Fibroblast of the conjunctiva (primary cell): ENCODE results near the gene INHBC.

Source experiments
- DNase-seq: peaks from one replicate; pipeline ENCODE4 v3.0.0-alpha.2; 2010; ENCODE audit warnings: low read depth

Gene INHBC

GRCh38 chr12:57469296-57470164 is 34.9 kb downstream of the INHBC start:
- no peak for DNase-seq

- no peak for DNase-seq
Measured at GRCh38 chr12:57470286-57470969, 35.8 kb downstream of the INHBC start.

- DNase-seq: no peak
Measured at GRCh38 chr12:57470970-57471656, 36.5 kb downstream of the INHBC start.

GRCh38 chr12:57471661-57472060 is 37.1 kb downstream of the INHBC start:
- no peak for DNase-seq

GRCh38 chr12:57472391-57472790 is 37.8 kb downstream of the INHBC start:
- DNase-seq: no peak

DNA sequence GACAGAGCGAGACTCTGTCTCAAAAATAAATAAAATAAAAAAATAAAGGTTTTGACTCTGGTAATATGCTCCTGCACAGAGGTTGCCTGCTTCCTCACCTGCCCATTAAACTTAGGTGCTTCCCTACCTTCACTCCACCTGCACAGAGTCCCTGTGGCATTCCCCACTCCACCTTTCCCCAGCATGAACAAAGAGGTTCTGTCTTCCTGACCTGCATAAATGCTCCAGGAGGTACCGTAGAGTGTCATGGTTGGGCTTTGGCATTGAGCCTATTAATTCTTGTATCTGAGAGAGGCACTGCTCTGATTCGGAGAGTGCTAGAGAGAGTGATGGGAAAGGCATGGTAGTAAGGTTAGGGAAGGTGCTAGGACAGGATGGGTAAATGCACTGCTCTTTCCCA is 38.8 kb downstream of the INHBC start:
- DNase-seq: no peak

GRCh38 chr12:57473886-57474285 is 39.3 kb downstream of the INHBC start:
- no peak for DNase-seq

DNA sequence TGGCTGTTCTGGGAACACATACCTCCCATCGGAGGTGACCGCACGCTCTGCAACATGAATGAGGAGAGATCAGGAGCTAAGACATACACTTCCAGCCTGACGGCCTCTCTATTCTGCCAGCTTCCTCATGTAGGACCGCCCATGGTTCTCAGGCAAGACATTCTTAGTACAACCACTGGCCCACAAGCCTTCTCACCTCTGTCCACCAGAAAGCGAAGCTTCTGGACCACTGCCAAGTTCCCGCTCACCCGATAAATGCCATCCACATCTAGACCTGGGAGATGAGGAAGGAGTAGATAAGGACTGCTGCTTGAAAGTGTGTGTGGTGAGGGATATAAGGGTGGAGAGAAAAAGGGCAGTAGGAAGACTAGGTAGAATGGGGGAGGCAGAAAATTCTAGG is 39.8 kb downstream of the INHBC start:
- no peak for DNase-seq

- no peak for DNase-seq
Measured at GRCh38 chr12:57474862-57475261, 40.3 kb downstream of the INHBC start.

GRCh38 chr12:57475271-57476161 is 40.9 kb downstream of the INHBC start:
- no peak for DNase-seq

DNA sequence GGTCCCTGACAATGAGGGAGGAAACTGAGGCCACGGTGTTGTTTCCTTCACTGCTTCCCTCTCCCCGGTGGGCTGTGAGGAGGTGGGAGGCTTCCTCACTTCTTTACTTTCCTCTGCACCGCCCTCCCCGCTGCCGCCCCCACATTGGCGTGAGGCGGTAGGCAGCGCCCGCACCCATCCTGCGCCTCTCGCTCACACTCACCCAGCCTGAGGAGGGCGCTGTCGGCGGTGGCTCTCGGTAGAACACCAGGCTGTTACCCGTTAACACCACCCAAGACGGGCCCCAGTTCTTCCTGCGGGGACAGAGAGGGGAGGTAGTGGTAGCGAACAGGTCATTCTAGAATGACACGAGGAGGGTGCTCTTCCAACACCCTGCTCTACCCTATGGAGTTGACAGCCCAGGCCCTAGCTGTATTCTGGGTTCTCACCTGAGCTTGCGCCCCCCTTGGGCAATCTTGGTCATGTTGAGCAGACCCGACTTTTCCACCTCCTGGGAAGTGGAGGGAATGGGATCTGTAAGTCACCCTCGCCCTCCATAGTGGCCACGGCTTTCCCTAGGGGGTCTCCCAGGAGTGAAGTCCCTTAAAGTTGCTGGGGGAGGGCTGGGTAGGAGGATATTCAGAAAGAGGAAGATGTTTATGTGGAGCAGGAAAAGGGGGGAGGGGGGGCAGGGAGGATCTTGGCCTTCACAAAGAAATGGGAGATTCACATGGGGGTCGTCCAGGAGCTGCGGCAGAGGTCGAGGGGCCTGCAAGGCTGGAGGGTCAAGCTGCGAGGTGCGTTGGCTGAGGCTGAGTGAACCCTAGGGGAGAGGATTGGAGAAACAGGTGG is 41.8 kb downstream of the INHBC start:
- no peak for DNase-seq

DNA sequence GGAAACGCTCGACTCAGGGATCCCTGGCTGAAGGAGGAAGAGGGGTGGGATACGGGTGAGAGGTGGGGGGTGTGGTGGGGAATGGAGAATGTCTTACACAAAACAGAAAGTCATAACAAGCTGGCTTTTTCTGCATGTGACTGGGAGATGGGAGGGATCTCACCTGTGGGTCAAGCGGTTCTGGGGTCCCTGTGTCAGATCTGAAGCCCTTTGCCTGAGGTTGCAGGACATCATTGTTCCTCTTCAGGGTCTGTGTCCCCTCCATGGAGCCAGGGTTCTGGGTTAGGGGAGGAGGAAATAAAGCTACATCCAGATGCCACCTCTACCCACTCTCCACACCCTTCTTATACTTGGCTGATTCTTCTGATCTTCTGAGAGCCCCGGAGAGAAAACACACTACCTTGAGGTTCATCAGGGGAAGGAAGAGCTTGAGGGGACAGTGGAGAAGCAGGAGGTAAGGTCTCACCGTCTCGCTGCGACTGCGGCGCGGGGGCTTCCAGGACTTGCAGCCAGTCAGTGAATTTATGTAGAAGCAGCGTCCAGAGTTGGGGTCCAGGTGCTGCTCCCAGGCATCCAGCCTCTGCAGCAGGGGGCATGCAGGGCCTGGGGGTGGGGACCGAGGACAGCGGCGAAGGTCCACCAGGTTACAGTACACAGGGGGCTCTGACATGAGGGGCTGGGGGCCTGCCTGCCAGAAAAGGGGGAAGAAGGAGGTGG is 42.6 kb downstream of the INHBC start:
- DNase-seq: no peak

DNA sequence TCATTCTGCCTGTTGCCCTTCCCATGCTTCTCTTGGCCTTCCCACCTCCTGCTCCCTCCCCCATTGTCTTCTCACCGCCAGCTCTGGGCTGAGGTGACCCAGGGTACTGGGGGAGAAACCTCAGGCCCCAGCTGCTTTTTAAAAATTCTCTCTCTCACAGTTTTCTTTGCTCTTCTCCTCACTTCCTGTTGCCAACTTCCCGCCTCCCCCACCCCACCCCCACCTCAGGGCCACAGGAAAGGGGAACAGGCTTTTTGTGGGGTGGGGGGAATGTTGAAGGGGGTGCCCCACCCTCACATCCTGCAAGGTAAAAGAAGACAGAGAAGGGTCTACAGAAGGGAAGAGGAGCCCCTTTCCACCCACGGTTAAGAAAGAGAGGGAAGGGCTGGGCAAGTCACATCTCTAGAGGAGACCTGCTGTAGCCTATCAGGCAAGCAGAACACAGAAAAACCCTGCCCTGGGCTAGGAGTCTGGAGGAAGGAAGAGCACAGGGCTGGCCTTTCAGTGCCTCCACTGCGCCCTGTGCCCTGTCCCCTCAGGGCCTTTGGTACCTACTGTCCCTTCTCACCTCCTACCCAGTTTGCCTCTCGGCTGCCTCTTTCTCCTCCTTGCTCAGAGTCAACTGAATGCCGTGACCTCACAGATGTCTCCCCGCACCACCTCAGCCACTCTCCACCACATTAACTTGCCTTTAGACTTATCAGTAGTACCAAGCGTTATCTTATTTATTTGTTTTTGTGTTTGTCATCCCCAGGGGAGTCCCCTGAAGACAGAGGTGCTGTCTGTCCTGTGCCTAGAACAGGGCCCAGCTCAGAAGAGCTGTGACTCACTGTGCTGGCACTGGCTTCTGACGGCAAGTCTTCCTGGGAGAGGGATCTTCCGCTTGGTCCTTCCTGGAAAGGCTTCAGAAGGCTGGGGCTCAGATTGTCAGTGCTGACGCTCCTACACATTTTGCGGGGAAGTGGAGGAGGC is 43.4 kb downstream of the INHBC start:
- no peak for DNase-seq

GRCh38 chr12:57479043-57479375 is 44.4 kb downstream of the INHBC start:
- no peak for DNase-seq

DNA sequence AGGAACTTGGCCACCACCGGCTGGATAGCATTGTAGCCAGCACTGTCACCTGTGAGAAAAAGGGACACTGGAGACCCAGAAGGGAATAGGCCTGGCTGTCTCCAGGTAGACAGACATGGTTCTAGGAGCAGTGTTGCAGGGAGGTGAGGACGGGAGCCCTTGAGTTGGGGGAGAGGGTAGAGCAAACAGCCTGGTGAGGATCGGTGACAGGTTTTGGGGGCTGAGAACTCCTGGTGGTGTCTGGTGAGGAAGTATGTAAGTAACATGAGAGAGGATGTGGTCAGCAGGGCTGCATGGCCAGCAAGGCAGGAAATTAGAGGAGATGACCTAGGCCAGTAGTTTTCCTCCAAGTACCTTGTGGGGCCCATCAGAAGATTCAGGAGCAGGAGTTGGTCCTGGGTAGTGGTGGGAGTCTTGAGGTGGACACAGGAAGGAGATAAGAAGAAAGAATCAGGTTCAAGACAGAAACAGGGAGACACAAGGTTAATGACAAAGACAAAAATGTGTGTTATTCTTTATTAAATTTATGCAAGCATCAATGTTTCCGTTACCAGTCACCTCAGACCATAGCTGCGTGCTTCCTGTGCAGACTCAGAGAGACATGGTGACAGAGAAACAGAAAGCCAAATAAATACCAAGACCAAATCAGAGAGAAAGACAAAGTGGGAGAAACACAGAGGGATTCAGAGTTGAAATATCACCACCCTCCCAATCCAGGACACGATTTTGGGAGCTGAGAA is 45.0 kb downstream of the INHBC start, which contains the start of gene ARHGAP9:
TSS of gene ARHGAP9 (minus strand) at position 491 of the 740 bp plus-strand sequence. CDS start at position 31, 460 bp downstream.
- no peak for DNase-seq

- no peak for DNase-seq
Measured at GRCh38 chr12:57481671-57482070, 47.1 kb downstream of the INHBC start.

DNA sequence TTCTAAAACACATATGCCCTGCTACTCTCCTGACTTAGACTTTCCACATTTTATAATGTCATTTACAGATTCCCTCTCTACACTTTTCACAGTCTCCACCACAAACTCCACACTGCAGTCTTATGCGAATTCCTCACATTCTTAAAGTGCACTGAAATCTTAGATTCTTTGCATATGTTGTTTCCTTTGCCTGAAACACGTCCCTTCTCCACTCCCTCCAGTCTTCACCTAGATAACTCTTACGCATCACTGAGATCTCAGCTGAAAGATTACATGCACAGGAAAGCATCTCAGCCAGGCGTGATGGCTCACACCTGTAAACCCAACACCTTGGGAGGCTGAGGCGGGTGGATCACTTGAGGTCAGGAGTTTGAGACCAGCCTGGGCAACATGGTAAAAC is 48.9 kb downstream of the INHBC start:
- DNase-seq: no peak

DNA sequence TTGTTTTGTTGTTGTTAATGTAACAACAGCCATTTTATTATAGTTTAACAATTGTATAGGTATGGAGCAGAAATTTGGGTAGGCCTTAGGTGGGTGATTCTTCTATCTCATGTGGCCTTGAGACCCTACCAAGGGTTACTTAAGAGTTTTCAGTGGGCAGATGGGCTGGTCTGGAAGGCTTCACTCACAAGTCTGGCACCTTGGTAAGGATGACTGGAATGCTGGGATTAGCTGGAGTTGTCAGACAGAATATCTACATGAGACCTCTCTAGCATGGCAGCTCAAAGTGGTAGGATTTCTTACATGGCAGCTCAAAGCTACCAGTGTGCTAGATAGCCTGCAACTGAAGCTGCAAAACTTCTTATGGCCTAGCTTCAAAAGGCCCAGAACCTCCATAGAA is 51.1 kb downstream of the INHBC start:
- no peak for DNase-seq
